ENCODE measurements around the gene BCR. TPM values are rescaled to one million over a fixed set of nuclear protein-coding genes. Genes with fewer than 3 reads are reported as not detected.

BCR gene
- total RNA-seq, 1 donor from 2014 or later: 29.0 TPM

DNA sequence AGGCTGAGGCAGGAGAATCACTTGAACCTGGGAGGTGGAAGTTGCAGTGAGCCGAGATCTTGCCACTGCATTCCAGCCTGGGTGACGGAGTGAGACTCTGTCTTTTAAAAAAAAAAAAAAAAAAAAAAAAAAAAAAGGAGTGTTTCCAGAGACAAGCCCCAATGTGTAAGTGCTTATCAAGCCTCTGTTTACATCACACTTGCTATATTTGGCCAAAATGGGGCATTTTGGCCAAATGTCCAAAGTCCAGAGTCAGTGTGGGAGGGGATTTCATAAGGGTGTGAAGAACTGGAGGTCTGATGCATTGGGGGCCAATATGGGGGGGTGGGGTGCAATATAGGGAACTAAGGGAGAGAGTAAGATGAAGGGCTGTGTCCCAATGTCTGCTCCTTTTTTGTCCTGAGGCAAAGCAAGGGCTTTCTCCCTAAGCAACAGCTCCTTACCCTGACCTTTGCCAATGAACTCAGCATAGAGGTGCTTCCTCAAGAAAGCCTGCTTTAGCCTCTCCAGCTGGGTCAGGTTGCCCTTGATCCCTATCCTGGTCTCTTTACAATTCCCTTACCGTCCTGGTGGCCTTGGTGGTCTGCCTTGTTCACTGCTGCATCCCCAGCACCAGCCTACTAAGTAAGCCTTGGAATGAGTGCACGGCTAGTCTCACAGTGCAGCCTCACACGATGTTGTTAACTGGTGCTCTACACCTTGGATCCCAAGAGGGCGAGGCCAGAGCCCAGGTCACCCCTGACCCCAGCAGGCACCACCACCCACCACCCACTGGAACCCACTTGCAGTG, 14.1 kb upstream of the BCR start:
- ATAC-seq: no peak
- intact Hi-C loops (cut with DNase I): no loop called here
- DNase-seq (ENCODE audit: missing footprints): no peak

DNA sequence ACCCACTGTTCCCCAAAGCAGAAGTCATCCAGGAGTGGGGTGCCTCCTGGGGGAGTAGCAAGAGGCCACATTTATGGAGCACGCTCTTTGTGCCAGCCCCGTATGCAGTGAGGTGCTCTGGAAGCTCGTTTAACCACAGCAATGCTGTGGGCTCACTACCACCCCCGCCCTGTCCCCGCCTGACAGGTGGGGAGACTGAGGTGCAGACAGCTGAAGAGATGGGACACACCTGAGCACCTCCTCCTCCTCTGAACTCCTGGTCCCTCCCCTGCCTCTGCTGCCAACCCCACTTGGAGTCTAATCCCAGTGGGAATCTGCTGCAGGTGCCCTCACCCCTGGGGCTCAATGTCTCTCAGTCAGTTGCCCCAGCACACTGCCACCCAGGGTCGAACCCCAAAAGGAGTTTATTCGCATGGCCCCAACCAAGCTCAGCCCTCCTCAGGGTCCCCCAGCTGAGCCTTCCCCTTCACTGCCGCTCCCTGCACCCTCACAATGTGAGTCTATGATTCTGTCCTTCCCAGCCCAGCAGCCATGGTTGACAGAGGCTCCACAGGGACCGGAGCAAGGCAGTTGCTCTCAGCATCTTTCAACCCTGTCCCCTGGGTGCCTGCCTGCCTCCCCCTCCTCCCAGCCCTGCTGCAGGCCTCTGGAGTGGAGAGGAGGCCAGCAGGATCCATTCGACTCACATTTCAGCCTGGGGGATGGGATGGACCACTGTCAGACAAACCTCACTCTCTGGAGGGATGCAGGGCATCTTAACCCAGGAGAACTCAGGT, 13.3 kb upstream of the BCR start:
- intact Hi-C loops (cut with DNase I): no loop called here
- ATAC-seq (no peak), DNase-seq (ENCODE audit: missing footprints) (no peak)

DNA sequence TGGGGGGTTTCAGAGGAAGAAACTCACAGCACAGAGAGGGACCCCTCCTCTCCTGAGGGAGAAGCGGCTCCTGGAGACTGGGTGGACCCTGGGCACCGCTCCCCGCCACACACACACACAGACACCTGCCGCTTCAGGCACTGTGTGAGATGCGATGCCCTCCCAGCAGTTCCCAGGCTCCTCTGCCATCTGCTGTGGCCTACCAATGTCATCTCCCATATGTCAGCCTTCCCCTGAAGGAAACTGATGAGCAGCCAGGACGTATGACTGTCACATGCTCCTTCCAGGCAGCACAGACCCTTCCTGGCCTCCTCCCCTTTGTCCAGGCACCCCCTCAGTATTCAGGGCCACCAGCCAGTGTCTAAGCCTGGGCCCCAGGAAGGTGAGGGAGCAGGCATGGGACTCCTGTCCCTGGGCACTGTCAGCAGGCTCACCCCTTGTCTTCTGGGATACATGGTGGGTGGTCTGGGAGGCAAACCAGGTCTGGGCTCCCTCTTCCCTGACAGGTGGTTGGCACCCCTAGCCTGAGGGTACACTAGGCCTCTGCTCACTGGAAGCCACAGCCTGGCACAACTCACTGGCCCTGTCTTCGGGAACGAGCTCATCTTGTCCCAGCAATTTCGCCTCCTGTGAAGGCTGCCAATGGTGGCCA, 11.8 kb upstream of the BCR start:
- intact Hi-C loops (cut with DNase I): no loop called here
- ATAC-seq (no peak), DNase-seq (ENCODE audit: missing footprints) (no peak)

DNA sequence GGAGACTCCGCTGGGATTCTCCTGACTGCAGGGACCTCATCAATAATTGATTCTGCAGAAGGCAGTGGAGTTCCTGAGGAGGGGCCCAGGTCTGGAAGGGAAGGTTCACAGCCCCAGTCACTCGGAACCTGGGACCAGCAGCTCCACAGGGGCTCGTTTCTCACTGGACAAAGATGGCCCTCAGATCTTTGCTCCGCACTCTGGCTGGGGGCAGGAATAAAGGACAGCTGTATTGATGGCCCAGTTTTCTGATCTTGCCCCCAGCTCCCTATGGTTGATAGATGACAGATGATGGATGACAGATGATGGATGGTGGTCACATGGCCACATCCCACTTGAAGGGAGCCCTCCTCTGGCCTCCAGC, 11.3 kb upstream of the BCR start:
- ATAC-seq (no peak), DNase-seq (ENCODE audit: missing footprints) (no peak)
- intact Hi-C loops (cut with DNase I): no loop called here

DNA sequence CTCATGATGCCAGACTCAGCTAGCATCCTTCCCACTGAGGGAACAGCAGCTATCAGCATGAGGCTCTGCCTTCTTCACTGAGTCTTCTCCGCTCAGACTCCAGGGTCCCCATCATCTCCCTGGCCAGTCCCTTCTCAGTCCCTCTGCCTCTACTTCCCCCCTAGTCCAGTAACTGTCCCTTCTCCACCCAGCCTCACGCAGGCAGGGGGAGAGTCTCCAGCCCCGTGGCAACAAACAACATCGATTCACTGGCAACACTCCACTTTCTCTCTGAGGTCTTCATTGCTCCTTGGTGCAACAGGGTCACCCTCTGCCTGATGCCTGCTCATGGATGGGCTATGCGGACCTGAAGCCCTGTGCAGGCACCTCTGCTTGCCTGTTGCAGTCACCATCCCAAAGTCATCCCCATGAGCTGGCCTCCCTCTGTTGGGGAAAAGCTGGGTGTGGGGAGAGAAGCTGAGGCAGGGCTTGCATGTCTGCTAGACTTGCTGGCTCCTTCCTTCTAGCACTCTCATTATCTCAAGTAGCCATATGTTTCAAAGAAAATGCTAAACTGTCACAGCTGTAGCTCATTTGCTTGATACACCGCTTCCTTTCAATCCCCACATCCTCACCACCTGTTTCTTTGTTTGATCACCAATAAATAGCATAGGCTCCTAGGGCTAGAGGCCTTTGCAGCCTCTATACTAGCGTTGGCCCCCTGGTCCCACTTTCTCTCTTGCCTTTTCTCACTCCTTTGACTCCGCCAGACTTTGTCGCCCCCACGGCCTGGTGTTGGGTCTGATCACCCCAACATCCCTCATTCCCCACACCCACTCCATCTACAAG, 4.3 kb upstream of the BCR start:
- no peak for ATAC-seq
- intact Hi-C loops (cut with DNase I): loop anchor here (10.0 kb wide), 1 partner anchor 359 kb away; no protein-coding TSS in a partner anchor
- DNase-seq (ENCODE audit: missing footprints): no peak

DNA sequence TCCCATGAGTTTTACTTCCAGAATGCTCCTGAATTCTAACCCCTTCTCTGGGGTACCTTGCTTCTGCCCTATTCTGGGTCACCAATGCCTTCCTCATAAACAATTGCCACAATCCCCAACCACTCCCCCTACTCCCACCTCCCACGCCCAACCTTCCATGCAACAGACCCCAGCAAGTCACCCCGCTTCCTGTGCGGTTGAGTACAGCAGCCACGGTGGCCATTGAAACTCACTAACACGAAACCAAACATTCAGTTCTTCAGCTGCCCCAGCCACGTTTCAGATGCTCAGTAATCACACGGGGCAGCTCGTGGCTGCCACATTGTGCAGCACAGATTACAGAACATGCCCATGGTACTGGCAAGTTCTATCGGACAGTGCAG, 3.7 kb upstream of the BCR start:
- intact Hi-C loops (cut with DNase I): loop anchor here (10.0 kb wide), 1 partner anchor 358 kb away; no protein-coding TSS in a partner anchor
- DNase-seq (ENCODE audit: missing footprints): no peak
- no peak for ATAC-seq

DNA sequence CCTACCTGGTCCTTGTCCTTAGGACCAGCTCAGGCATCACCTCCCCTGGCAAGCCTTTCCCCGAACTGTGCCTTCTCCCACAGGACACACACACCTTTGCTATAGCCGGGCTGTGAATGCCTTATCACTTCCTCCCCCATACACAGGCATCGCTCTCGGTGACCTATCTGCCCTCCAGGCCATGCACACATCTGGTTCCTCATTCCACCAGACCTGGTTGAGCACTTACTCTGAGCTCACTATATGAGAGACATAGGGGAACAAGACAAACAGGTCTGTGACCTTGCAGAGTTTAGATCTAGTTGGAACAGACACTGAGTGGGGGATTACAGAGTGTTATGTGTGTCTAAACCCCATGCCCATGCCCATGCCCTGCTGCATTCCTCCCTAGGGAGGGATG, 3.1 kb upstream of the BCR start:
- ATAC-seq: no peak
- intact Hi-C loops (cut with DNase I): loop anchor here (10.0 kb wide), 1 partner anchor 358 kb away; no protein-coding TSS in a partner anchor
- DNase-seq (ENCODE audit: missing footprints): no peak

DNA sequence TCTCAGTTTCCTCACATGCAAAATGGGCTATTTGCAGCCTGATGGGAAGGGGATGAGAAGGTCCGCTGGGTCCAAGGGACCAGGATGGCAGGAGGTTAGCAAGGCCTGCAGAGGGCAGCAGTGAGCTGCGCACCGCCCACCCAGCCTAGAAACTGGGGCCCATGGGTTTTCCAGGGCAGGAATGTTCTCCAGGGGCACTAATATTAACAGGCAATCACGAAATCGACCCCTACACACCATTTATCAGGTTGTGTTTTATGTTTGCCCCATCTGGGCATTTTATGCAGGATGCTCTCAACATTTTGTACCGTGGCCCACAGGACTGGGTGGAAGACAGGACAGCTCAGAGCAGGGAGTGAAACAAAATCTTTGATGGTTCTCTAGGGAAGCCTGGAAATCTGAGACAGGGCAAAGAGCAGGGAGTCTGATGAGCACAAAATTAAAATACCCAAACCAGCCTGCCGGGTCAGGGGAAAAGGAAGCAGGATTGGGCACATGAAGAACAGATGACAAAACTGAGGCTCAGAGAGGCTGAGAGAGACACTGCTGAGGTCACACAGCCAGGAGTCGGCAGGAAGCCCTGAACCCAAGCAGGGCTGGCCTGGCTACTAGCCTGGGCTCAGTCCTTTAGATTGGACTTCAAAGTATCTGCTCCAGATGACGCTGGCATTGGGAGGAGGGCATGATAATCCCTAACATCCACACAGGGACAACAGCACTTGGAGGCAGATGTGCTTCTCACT, 1.6 kb upstream of the BCR start:
- ATAC-seq (peak; percentile 62), DNase-seq (ENCODE audit: missing footprints) (peak; percentile 88)
- intact Hi-C loops (cut with DNase I): loop anchor here (1.0 to 10.0 kb wide), 3 partner anchors 104 to 356 kb away; no protein-coding TSS in a partner anchor

DNA sequence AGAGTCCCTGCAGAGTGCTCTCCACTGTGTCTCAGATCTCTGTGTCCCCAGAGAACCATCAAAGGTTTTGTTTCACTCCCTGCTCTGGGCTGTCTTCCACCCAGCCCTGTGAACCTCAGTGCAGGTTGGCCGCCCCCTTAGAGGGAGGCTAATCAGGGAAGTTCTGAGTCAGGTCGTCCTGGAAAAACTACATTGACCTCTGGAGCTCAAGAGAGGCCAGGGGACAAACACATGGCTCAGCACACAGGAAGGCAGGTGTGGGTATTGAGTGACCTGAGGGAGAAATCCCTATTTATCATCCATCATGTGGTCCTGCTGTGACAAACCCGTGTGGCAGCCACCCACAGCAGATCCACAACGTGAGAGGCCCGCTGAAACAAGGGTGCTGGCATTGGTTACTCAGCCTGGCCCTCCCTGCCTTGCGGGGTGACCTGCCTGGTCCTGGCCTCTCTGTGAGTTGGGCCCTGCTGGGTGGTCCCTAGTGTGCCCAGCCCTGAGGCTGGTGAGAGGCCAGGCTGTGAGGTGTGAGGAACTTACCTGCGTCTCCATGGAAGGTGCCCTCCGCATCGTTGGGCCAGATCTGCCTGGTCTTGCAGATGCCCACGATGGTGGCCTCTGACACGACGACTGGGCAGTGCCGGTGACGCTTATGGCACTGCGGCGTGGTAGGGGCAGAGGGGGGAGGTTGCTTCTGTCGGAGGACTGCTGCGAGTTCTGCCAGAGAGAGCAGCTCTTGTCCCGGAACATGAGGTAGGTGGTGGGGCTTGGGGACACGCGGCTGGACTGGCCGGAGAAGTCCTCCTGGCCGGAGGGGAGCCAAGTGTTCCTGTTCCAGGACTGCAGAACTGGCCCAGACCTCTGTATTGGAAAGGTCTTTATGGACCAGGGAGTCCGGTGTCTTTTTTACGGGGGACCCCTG, 669 bp upstream of the BCR start:
- intact Hi-C loops (cut with DNase I): loop anchor here (5.0 to 10.0 kb wide), 2 partner anchors 48 to 355 kb away; no protein-coding TSS in a partner anchor
- DNase-seq (ENCODE audit: missing footprints): no peak
- peak; percentile 37 for ATAC-seq

DNA sequence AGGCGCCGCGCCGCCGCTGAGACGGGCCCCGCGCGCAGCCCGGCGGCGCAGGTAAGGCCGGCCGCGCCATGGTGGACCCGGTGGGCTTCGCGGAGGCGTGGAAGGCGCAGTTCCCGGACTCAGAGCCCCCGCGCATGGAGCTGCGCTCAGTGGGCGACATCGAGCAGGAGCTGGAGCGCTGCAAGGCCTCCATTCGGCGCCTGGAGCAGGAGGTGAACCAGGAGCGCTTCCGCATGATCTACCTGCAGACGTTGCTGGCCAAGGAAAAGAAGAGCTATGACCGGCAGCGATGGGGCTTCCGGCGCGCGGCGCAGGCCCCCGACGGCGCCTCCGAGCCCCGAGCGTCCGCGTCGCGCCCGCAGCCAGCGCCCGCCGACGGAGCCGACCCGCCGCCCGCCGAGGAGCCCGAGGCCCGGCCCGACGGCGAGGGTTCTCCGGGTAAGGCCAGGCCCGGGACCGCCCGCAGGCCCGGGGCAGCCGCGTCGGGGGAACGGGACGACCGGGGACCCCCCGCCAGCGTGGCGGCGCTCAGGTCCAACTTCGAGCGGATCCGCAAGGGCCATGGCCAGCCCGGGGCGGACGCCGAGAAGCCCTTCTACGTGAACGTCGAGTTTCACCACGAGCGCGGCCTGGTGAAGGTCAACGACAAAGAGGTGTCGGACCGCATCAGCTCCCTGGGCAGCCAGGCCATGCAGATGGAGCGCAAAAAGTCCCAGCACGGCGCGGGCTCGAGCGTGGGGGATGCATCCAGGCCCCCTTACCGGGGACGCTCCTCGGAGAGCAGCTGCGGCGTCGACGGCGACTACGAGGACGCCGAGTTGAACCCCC, 798 bp downstream of the BCR start:
- DNase-seq (ENCODE audit: missing footprints) (no peak), ATAC-seq (no peak)
- intact Hi-C loops (cut with DNase I): loop anchor here (5.0 kb wide), 1 partner anchor 46 kb away; no protein-coding TSS in a partner anchor

DNA sequence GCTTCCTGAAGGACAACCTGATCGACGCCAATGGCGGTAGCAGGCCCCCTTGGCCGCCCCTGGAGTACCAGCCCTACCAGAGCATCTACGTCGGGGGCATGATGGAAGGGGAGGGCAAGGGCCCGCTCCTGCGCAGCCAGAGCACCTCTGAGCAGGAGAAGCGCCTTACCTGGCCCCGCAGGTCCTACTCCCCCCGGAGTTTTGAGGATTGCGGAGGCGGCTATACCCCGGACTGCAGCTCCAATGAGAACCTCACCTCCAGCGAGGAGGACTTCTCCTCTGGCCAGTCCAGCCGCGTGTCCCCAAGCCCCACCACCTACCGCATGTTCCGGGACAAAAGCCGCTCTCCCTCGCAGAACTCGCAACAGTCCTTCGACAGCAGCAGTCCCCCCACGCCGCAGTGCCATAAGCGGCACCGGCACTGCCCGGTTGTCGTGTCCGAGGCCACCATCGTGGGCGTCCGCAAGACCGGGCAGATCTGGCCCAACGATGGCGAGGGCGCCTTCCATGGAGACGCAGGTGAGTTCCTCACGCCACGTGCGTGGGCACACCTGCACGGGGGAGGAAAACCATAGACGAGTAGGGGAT, 1.5 kb downstream of the BCR start:
- DNase-seq (ENCODE audit: missing footprints) (no peak), ATAC-seq (no peak)
- intact Hi-C loops (cut with DNase I): loop anchor here (5.0 kb wide), 1 partner anchor 45 kb away; no protein-coding TSS in a partner anchor

DNA sequence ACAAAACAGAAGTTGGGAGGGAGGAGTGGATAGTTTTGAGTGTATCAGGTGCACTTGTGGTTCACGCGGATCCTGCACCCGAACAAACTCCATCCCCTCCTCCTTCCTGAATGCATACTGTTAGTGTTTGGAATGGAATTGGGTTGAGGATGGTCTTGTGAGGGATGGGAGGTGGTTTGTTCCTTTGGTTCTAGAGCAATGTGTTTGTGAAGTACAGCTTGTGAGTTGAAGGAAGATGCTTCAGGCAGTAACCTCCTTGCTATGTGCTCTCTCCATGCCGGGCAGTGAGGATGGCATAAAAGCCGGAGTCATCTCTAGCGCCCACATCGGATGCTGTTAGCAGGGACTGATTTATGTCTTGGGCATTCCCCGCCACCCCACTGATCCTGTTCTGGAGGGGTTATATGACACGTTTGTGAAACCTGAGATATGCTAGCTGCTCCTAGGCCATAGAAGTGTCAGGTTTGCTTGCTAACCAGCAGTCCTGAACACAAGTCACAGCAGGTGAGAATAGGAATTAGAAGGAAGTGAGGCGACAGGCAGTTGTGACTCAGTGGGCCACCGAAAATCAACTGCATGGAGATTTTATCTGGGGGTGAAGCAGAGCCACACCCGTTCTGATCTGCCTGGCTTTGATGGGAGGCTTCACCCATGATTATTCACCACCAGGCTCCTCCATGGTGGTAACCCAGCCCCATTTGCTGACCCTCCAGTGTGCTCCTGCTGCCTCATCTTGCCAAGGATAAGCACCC, 2.2 kb downstream of the BCR start:
- DNase-seq (ENCODE audit: missing footprints) (no peak), ATAC-seq (no peak)
- intact Hi-C loops (cut with DNase I): loop anchor here (5.0 kb wide), 1 partner anchor 45 kb away; no protein-coding TSS in a partner anchor

DNA sequence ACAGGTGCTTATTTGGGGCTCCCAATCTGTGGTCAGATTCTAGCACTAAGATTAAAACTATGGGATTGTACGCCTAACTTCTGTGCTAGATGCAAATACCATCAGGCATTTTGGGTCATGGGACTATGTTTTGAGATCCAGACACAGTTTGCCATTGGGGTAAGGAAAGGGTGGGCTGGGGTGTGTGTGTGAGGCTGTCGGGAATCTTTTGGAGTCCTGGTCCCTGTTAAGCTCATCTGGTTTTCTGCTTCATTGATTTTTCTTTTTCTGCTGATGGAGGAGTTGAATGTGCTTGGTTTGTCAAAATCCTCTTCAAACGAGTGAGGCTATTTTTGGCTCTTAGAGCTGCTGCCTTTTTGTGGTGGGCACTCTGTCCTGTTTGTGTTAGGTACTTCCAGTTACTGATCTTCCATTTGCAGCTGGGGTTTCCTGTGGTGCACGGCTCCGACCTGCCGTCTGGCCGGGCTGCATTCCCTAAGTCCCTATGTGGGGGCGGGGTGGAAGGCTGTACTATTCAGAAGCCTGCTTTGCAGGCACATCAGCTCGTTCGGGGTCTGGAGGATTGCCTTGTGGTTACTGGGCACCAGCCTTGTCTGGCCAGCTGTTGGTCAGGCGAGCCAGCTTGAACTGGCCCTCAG, 2.9 kb downstream of the BCR start:
- intact Hi-C loops (cut with DNase I): loop anchor here (5.0 kb wide), 1 partner anchor 44 kb away; no protein-coding TSS in a partner anchor
- no peak for DNase-seq (ENCODE audit: missing footprints)
- no peak for ATAC-seq

DNA sequence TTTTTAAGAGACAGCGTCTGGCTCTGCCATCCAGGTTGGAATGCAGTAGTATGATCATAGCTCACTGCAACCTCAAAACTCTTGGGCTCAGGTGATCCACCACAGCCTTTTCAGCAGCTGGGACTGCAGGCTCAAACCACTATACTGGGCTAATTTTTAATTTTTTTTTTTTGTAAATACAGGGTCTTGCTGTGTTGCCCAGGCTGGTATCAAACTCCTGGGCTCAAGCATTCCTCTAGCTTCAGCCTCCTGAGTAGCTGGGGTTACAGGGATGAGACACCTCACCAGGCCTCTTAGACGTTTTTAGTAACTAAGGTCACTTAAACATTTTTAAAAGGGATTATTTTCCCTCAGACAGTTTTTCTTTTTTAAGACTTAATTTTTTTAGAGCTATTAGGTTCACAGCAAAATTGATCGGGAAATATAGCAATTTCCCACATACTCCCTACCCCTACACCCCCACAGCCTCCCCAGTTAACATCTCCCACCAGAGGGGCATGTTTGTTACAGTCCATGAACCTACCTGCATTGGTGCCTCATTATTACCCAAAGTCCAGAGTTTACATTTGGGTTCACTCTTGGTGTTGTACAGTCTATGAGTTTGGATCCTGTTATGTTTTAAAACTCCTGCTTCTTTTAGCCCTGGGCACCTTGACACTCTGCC, 3.9 kb downstream of the BCR start:
- intact Hi-C loops (cut with DNase I): loop anchor here (5.0 kb wide), 1 partner anchor 43 kb away; no protein-coding TSS in a partner anchor
- DNase-seq (ENCODE audit: missing footprints) (no peak), ATAC-seq (no peak)

Measured in Right ventricle myocardium inferior (tissue), 1 donor.